Peyer's patch (tissue), 4 donors: ENCODE results near the gene CYP20A1. TPM values are rescaled to one million over a fixed set of nuclear protein-coding genes. Genes with fewer than 3 reads are reported as not detected.

Experiments
- DNase-seq, 3 donors: peaks; one replicate each; pipeline ENCODE4 v3.0.0-alpha.2; 2017 to 2019
- H3K27ac ChIP-seq, 4 donors: fragments of 200-600 bp; sonication (generic); one replicate each; pipeline ENCODE4 v1.5.1; 2016 to 2019
- H3K27me3 ChIP-seq, 2 donors: fragments of 200-600 bp; sonication (generic); one replicate each; pipeline ENCODE4 v1.5.1; 2019
- H3K36me3 ChIP-seq, 3 donors: fragments of 200-600 bp; sonication (generic); one replicate each; pipeline ENCODE4 v1.5.1; 2016 to 2019
- H3K4me1 ChIP-seq, 4 donors: fragments of 200-600 bp; sonication (generic); one replicate each; pipeline ENCODE4 v1.5.1; 2016 to 2019
- H3K4me3 ChIP-seq, 4 donors: fragments of 200-600 bp; sonication (generic); 1 replicate in 3 of 4; 2 replicates in 1 of 4; pipeline ENCODE4 v1.5.1; 2016 to 2019; ENCODE audit warnings: mild to moderate bottlenecking in 1 of 4
- H3K9me3 ChIP-seq, 4 donors: fragments of 200-600 bp; sonication (generic); one replicate each; pipeline ENCODE4 v1.5.1; 2016 to 2019; ENCODE audit warnings: mild to moderate bottlenecking in 1 of 4
- CTCF ChIP-seq, 6 experiments: fragments of 450-650 bp in 4 of 6; fragments of 200-600 bp in 2 of 6; sonication (generic) in 1 of 6; IDR thresholded peaks; one replicate each; pipeline ENCODE4 v1.5.1; 2017 to 2019; ENCODE audit warnings: antibody characterized with exemption in 6 of 6, mild to moderate bottlenecking in 3 of 6, moderate library complexity in 1 of 6
- POLR2A ChIP-seq, 2 donors: fragments of 450-650 bp; IDR thresholded peaks; one replicate each; pipeline ENCODE4 v1.5.1; 2017; ENCODE audit warnings: antibody characterized with exemption in 2 of 2, mild to moderate bottlenecking in 2 of 2, moderate library complexity in 2 of 2
- small RNA-seq, 2 donors: library from RNA; depleted of rRNA; stranded (forward); fragments of <200 nt; gene quantifications; one replicate each; pipeline ENCODE3, GENCODE V24; 2016
- total RNA-seq, 4 donors: library from RNA; depleted of rRNA; stranded (reverse); fragments of >200 nt; gene quantifications; one replicate each; pipeline ENCODE4 v1.1.0, GENCODE V29; 2016

The CYP20A1 gene
- total RNA-seq, 4 donors from 2014 or later: 21.4 to 32.2 (median 25.3) TPM

GRCh38 chr2:203346612-203347011 lies 107.8 kb downstream of the CYP20A1 start:
- TF ChIP-seq CTCF (IDR thresholded peaks at IDR 0.05) (no peak), POLR2A (IDR thresholded peaks at IDR 0.05) (no peak)
- no peak overlapping the region for H3K4me3 ChIP-seq
- no peaks in the 10 kb centered on the region for H3K27me3 ChIP-seq
- DNase-seq: no peak
- H3K36me3 ChIP-seq: peaks cover 0 to 2% (median 0%) of the 10 kb centered on the region in 3 donors
- H3K9me3 ChIP-seq: no peaks in the 10 kb centered on the region
- no peaks in the 10 kb centered on the region for H3K4me1 ChIP-seq
- H3K27ac ChIP-seq: no peak overlapping the region

GRCh38 chr2:203347375-203347774 lies 108.6 kb downstream of the CYP20A1 start:
- no peak for TF ChIP-seq POLR2A (IDR thresholded peaks at IDR 0.05)
- TF ChIP-seq CTCF (IDR thresholded peaks at IDR 0.05): no peak
- no peaks in the 10 kb centered on the region for H3K27me3 ChIP-seq
- no peak overlapping the region for H3K4me3 ChIP-seq
- no peak for DNase-seq
- no peaks in the 10 kb centered on the region for H3K9me3 ChIP-seq
- peaks cover 0 to 2% (median 0%) of the 10 kb centered on the region in 3 donors for H3K36me3 ChIP-seq
- no peaks in the 10 kb centered on the region for H3K4me1 ChIP-seq
- no peak overlapping the region for H3K27ac ChIP-seq

- H3K4me1 ChIP-seq: no peaks in the 10 kb centered on the region
- no peaks in the 10 kb centered on the region for H3K9me3 ChIP-seq
- H3K27me3 ChIP-seq: no peaks in the 10 kb centered on the region
- H3K4me3 ChIP-seq: no peak overlapping the region
- no peak for DNase-seq
- no peak overlapping the region for H3K27ac ChIP-seq
- TF ChIP-seq POLR2A (IDR thresholded peaks at IDR 0.05): no peak
- TF ChIP-seq CTCF (IDR thresholded peaks at IDR 0.05): no peak
- no peaks in the 10 kb centered on the region for H3K36me3 ChIP-seq
Observed at GRCh38 chr2:203352604-203353255, 113.9 kb downstream of the CYP20A1 start.

- no peak for TF ChIP-seq CTCF (IDR thresholded peaks at IDR 0.05)
- no peak for TF ChIP-seq POLR2A (IDR thresholded peaks at IDR 0.05)
- no peak overlapping the region for H3K27ac ChIP-seq
- no peak overlapping the region for H3K4me3 ChIP-seq
- H3K36me3 ChIP-seq: no peaks in the 10 kb centered on the region
- H3K9me3 ChIP-seq: no peaks in the 10 kb centered on the region
- no peaks in the 10 kb centered on the region for H3K4me1 ChIP-seq
- no peak for DNase-seq
- H3K27me3 ChIP-seq: no peaks in the 10 kb centered on the region
Observed at GRCh38 chr2:203354966-203355365, 116.1 kb downstream of the CYP20A1 start.

Small RNA genes within 50 kb of the gene (small RNA-seq; reads per million reads assigned to genes)
- 0 reads per million in 2 donors for gene RN7SL670P

Other genes with a start within 250 kb of the CYP20A1 start
- gene NBEAL1, start 224.1 kb upstream of the CYP20A1 start, total RNA-seq: 100 to 1,000 TPM in 1 of 4 donors, 10 to 100 TPM in 3; 43.7 to 140 (median 90.2) TPM
- 10 to 100 TPM in 3 of 4 donors, 1 to 10 TPM in 1; 7.7 to 26.4 (median 13.2) TPM for gene ABI2, start 89.4 kb downstream of the CYP20A1 start, total RNA-seq